ENCODE measurements around the gene KCNJ1. TPM values are rescaled to one million over a fixed set of nuclear protein-coding genes. Genes with fewer than 3 reads are reported as not detected.

The KCNJ1 gene
- total and polyA plus RNA-seq, 2 of the 8 experiments (the other 6 are each of a cell fraction or from before 2014, with no cell fraction given), result 0.17 to 0.23 TPM

- Histone ChIP-seq H3K36me3 (ENCODE audit: control insufficient read depth in 2 of 4, insufficient read depth in 4 of 4, low read length in 3 of 4) (no peaks in the 10 kb centered on the region), H3K27ac (ENCODE audit: low read depth, low read length) (no peak within 1 kb of the TSS)
- no peak for TF ChIP-seq ZNF274 (IDR thresholded peaks at IDR 0.05; ENCODE audit: borderline replicate concordance, extremely low read depth, low read length)
- 0 out of 2 replicates have a peak, but pooled peaks have one; percentile 11 for TF ChIP-seq CREB1 (IDR thresholded peaks at IDR 0.05)
- peak; percentile 86 for TF ChIP-seq SUZ12 (IDR thresholded peaks at IDR 0.05; ENCODE audit: low read length)
- TF ChIP-seq SIX5 (IDR thresholded peaks at IDR 0.05; ENCODE audit: low read depth, low read length), result no peak
- 0 out of 2 replicates have a peak, but pooled peaks have one; percentile 39 for TF ChIP-seq E2F6 (IDR thresholded peaks at IDR 0.05)
- peak; percentile 60 for TF ChIP-seq EZH2 (IDR thresholded peaks at IDR 0.05; ENCODE audit: low read depth, low read length, severe bottlenecking)
- TF ChIP-seq KDM5A (IDR thresholded peaks at IDR 0.05; ENCODE audit: low read length), result no peak
- 0 out of 2 replicates have a peak, but pooled peaks have one; percentile 25 for TF ChIP-seq BACH1 (IDR thresholded peaks at IDR 0.05; ENCODE audit: low read length)
- peak; percentile 97 for TF ChIP-seq CTBP2 (IDR thresholded peaks at IDR 0.05; ENCODE audit: borderline replicate concordance, insufficient read depth, insufficient read length, low read length)
- TF ChIP-seq FOSL1 (IDR thresholded peaks at IDR 0.05; ENCODE audit: insufficient read depth, low read depth, low read length), result no peak
These were observed 23.7 kb upstream of the KCNJ1 start, which contains the start of gene KCNJ5 for GRCh38 chr11:128890543-128891368. KCNJ5 (plus strand) TSS chr11:128891356; CDS start chr11:128911274, 19,918 bp downstream.

More at GRCh38 chr11:128890543-128891368, 23.7 kb upstream of the KCNJ1 start, which contains the start of gene KCNJ5:
- H4K8ac ChIP-seq (ENCODE audit: extremely low read depth, insufficient read depth, low read length), result no peak within 1 kb of the TSS
- H3K9ac ChIP-seq (replicated peaks in 1 of 4; ENCODE audit: extremely low read depth in 1 of 4, low read depth in 3 of 4, low read length in 3 of 4), result no peak within 1 kb of the TSS
- no peaks in the 10 kb centered on the region for H3K79me2 ChIP-seq (ENCODE audit: control insufficient read depth in 1 of 2, insufficient read depth in 2 of 2, low read length in 2 of 2)
- H3K4me3 ChIP-seq (ENCODE audit: extremely low read depth in 1 of 4, insufficient read depth in 2 of 4, low read depth in 3 of 4, low read length in 4 of 4), result peak within 1 kb of the TSS; percentile 35 to 67 (median 50)
- no peak within 1 kb of the TSS for H3K4ac ChIP-seq (replicated peaks; ENCODE audit: insufficient read length, low read depth, low read length)
- ChIA-PET POLR2A (ENCODE audit: partially characterized antibody) (interaction anchor here (0.9 to 2.6 kb wide), 5 partner anchors 11 to 483 kb away, joined by 3 to 19 read pairs (median 4); no protein-coding TSS in a partner anchor), CTCF (ENCODE audit: partially characterized antibody) (interaction anchor here (0.8 to 13.1 kb wide), 7 partner anchors 18 to 485 kb away, joined by 3 to 473 read pairs (median 15); partner anchors contain the start of genes BARX2 and TP53AIP1)
- H4K91ac ChIP-seq (replicated peaks; ENCODE audit: insufficient read length, low read length), result no peak within 1 kb of the TSS
- H3K56ac ChIP-seq (replicated peaks; ENCODE audit: insufficient read length, low read depth, low read length), result no peak within 1 kb of the TSS
- FAIRE-seq (no peak), DNase-seq (ENCODE audit: low read depth in 1 of 2, low spot score in 2 of 2) (peak in 1 of 2 experiments; percentile 77)
- H2AFZ ChIP-seq (ENCODE audit: low read length), result 0 out of 2 replicates have a peak within 1 kb of the TSS, but pooled peaks have one; percentile 35
- no peak within 1 kb of the TSS for H2BK20ac ChIP-seq (ENCODE audit: low read length)
- peaks cover 0 to 3% of the 10 kb centered on the region in 2 experiments for H4K20me1 ChIP-seq (replicated peaks in 1 of 2; ENCODE audit: control insufficient read depth in 1 of 2, insufficient read depth in 2 of 2, low read length in 2 of 2)
- H3K4me1 ChIP-seq (replicated peaks in 1 of 4; ENCODE audit: control insufficient read depth in 3 of 4, insufficient read depth in 4 of 4, low read length in 3 of 4), result peaks cover 4 to 15% (median 12%) of the 10 kb centered on the region in 4 experiments; a peak in 6 of 7 replicates
- H2AK5ac ChIP-seq (ENCODE audit: low read depth, low read length), result no peak within 1 kb of the TSS
- H2BK15ac ChIP-seq (ENCODE audit: low read length), result no peak within 1 kb of the TSS
- H3K27me3 ChIP-seq (replicated peaks in 1 of 4; ENCODE audit: control insufficient read depth in 3 of 4, extremely low read depth in 1 of 4, insufficient read depth in 3 of 4, low read length in 3 of 4), result peaks cover 35 to 84% (median 82%) of the 10 kb centered on the region in 4 experiments
- H3K79me1 ChIP-seq (ENCODE audit: low read depth, low read length), result no peaks in the 10 kb centered on the region
- no peak within 1 kb of the TSS for H2BK120ac ChIP-seq (replicated peaks; ENCODE audit: low read depth, low read length)
- H3K23me2 ChIP-seq (ENCODE audit: low read depth, low read length), result peaks cover 7% of the 10 kb centered on the region
- no peak within 1 kb of the TSS for H4K5ac ChIP-seq (ENCODE audit: insufficient read length, low read depth, low read length)
- peak within 1 kb of the TSS; percentile 46; the same call in 1 of the 2 replicates for H2BK12ac ChIP-seq (ENCODE audit: low read depth, low read length)
- H3K14ac ChIP-seq (ENCODE audit: insufficient read length), result no peak within 1 kb of the TSS
- peak within 1 kb of the TSS; percentile 86 to 99 for H3K4me2 ChIP-seq (ENCODE audit: insufficient read depth in 1 of 2, low read depth in 2 of 2, low read length in 2 of 2)
- H3K9me3 ChIP-seq (ENCODE audit: insufficient read depth in 2 of 2, low read depth in 1 of 2, low read length in 1 of 2), result no peaks in the 10 kb centered on the region
- no peak within 1 kb of the TSS for H2BK5ac ChIP-seq (ENCODE audit: low read depth, low read length)
- H3K18ac ChIP-seq (ENCODE audit: extremely low read depth, low read length), result no peak within 1 kb of the TSS
- WGBS, 2 experiments (ENCODE audit: extremely low coverage in 1 of 2, insufficient coverage in 1 of 2, insufficient read length in 1 of 2, insufficient replicate concordance in 2 of 2, low coverage in 1 of 2, low lambda C conversion rate in 2 of 2, missing lambda C conversion rate in 1 of 2), result 2% methylated on average over 36 of the region's 85 CpGs; no CpG with 5 or more reads in 1 of the 2 experiments
- no peak within 1 kb of the TSS for H3K23ac ChIP-seq (ENCODE audit: insufficient read length)

Data from H1 (cell line).